Measurements from ENCODE around the gene ACTG2. TPM values are rescaled to one million over a fixed set of nuclear protein-coding genes. Genes with fewer than 3 reads are reported as not detected.

ACTG2 gene
- total and polyA plus RNA-seq, 8 donors, result 29.8 to 156 (median 58.3) TPM

GRCh38 chr2:73907840-73908452 is 15.1 kb downstream of the ACTG2 start:
- ATAC-seq, result peak; percentile 80
- DNase-seq, result no peak

GRCh38 chr2:73908689-73909652 is 16.2 kb downstream of the ACTG2 start:
- ATAC-seq (no peak), DNase-seq (no peak)
- H3K27me3 ChIP-seq, result no peaks in the 10 kb centered on the region
- no peak overlapping the region for H3K4me3 ChIP-seq
- no peaks in the 10 kb centered on the region for H3K4me1 ChIP-seq
- no peak for TF ChIP-seq CTCF (IDR thresholded peaks at IDR 0.05)
- H3K9me3 ChIP-seq, result no peaks in the 10 kb centered on the region
- H3K36me3 ChIP-seq, result no peaks in the 10 kb centered on the region
- intact Hi-C loops (cut with DNase I), result no loop called here
- no peak overlapping the region for H3K27ac ChIP-seq

More at GRCh38 chr2:73907840-73908452, 15.1 kb downstream of the ACTG2 start:
- TF ChIP-seq CTCF (IDR thresholded peaks at IDR 0.05), result no peak
- Histone ChIP-seq H3K4me3 (no peak overlapping the region), H3K9me3 (no peaks in the 10 kb centered on the region), H3K4me1 (no peaks in the 10 kb centered on the region), H3K27ac (no peak overlapping the region), H3K27me3 (no peaks in the 10 kb centered on the region), H3K36me3 (no peaks in the 10 kb centered on the region)
- intact Hi-C loops (cut with DNase I), result no loop called here

- Histone ChIP-seq H3K27ac (no peak overlapping the region), H3K36me3 (no peaks in the 10 kb centered on the region), H3K4me3 (no peak overlapping the region), H3K4me1 (no peaks in the 10 kb centered on the region), H3K27me3 (no peaks in the 10 kb centered on the region), H3K9me3 (no peaks in the 10 kb centered on the region)
- no peak for DNase-seq
- no peak for TF ChIP-seq CTCF (IDR thresholded peaks at IDR 0.05)
- no peak for ATAC-seq
- intact Hi-C loops (cut with DNase I), result no loop called here
Measured at GRCh38 chr2:73910873-73911547, 18.2 kb downstream of the ACTG2 start.

- no peaks in the 10 kb centered on the region for H3K27me3 ChIP-seq
- H3K27ac ChIP-seq, result no peak overlapping the region
Measured at GRCh38 chr2:73911548-73912208, 18.9 kb downstream of the ACTG2 start.

More at GRCh38 chr2:73911548-73912208, 18.9 kb downstream of the ACTG2 start:
- Histone ChIP-seq H3K4me3 (no peak overlapping the region), H3K9me3 (no peaks in the 10 kb centered on the region), H3K36me3 (no peaks in the 10 kb centered on the region), H3K4me1 (no peaks in the 10 kb centered on the region)
- no peak for DNase-seq
- intact Hi-C loops (cut with DNase I), result no loop called here
- no peak for ATAC-seq
- TF ChIP-seq CTCF (IDR thresholded peaks at IDR 0.05), result no peak

Measured in left lung (tissue), 10 donors.